H1 (cell line): Measurements from ENCODE around the gene GPR68. TPM values are rescaled to one million over a fixed set of nuclear protein-coding genes. Genes with fewer than 3 reads are reported as not detected.
A peak's percentile ranks its signal among the peaks of the same experiment; 100 is the strongest.

ENCODE experiments used
- CTCF ChIA-PET: fragments of 300-600 bp; sonication (Branson Sonifier 250); formaldehyde crosslinking; loops from one replicate; lab custom pipeline; 2021; ENCODE audit not compliant: partially characterized antibody; lab: Charles Lee
- POLR2A ChIA-PET: fragments of 300-600 bp; sonication (Branson Sonifier 250); formaldehyde crosslinking; loops from one replicate; lab custom pipeline; 2021; ENCODE audit warnings: inconsistent platforms; ENCODE audit not compliant: partially characterized antibody; lab: Charles Lee
- DNase-seq, 2 experiments: peaks; one replicate each; pipeline versions ENCODE4 v3.0.0 to v3.0.0-alpha.2; 2010 to 2022; ENCODE audit warnings: low spot score in 2 of 2, low read depth in 1 of 2, mixed read lengths in 1 of 2
- FAIRE-seq: peaks from 2 replicates; lab custom pipeline; 2011; peaks lifted over from hg19 to GRCh38; lab: Jason Lieb, UNC
- H2AFZ ChIP-seq: 2 replicates; pipeline ENCODE4 v1.8.1; 2012; ENCODE audit warnings: low read length, inconsistent platforms
- H2AK5ac ChIP-seq: 2 replicates; pipeline ENCODE4 v1.6.1; 2013; ENCODE audit warnings: low read depth, low read length
- H2BK120ac ChIP-seq: replicated peaks from 2 replicates; pipeline ENCODE3; 2013; ENCODE audit warnings: low read depth, low read length, inconsistent platforms
- H2BK12ac ChIP-seq: 2 replicates; pipeline ENCODE4 v1.6.1; 2013; ENCODE audit warnings: low read depth, low read length
- H2BK15ac ChIP-seq: 2 replicates; pipeline ENCODE4 v1.6.1; 2013; ENCODE audit warnings: low read length
- H2BK20ac ChIP-seq: 2 replicates; pipeline ENCODE4 v1.6.1; 2013; ENCODE audit warnings: low read length
- H2BK5ac ChIP-seq: 2 replicates; pipeline ENCODE4 v1.6.1; 2013; ENCODE audit warnings: low read depth, low read length
- H3K14ac ChIP-seq: 2 replicates; pipeline ENCODE4 v1.6.1; 2013; ENCODE audit warnings: inconsistent platforms; ENCODE audit not compliant: insufficient read length
- H3K18ac ChIP-seq: 2 replicates; pipeline ENCODE4 v1.6.1; 2013; ENCODE audit warnings: low read length; ENCODE audit errors: extremely low read depth
- H3K23ac ChIP-seq: 2 replicates; pipeline ENCODE4 v1.6.1; 2013; ENCODE audit warnings: inconsistent platforms; ENCODE audit not compliant: insufficient read length
- H3K23me2 ChIP-seq: 2 replicates; pipeline ENCODE4 v1.6.1; 2013; ENCODE audit warnings: low read depth, low read length
- H3K27ac ChIP-seq: 2 replicates; pipeline ENCODE4 v1.6.1; 2011; ENCODE audit warnings: low read depth, low read length, inconsistent platforms
- H3K27me3 ChIP-seq, 4 experiments: replicated peaks in 1 of 4; 1 replicate in 1 of 4; 2 replicates in 3 of 4; pipeline versions ENCODE4 v1.6.1 to v1.8.1; 2011 to 2013; ENCODE audit warnings: low read length in 3 of 4, mild to moderate bottlenecking in 3 of 4, inconsistent platforms in 2 of 4, mixed read lengths in 2 of 4, moderate library complexity in 1 of 4; ENCODE audit not compliant: control insufficient read depth in 3 of 4, insufficient read depth in 3 of 4; ENCODE audit errors: extremely low read depth in 1 of 4
- H3K36me3 ChIP-seq, 4 experiments: 2 replicates each; pipeline versions ENCODE4 v1.6.1 to v1.8.1; 2011 to 2013; ENCODE audit warnings: mild to moderate bottlenecking in 4 of 4, low read length in 3 of 4, moderate library complexity in 2 of 4, control low read depth in 1 of 4, inconsistent platforms in 1 of 4; ENCODE audit not compliant: insufficient read depth in 4 of 4, control insufficient read depth in 2 of 4
- H3K4ac ChIP-seq: replicated peaks from 2 replicates; pipeline ENCODE3; 2013; ENCODE audit warnings: low read length, low read depth, mixed read lengths, inconsistent platforms; ENCODE audit not compliant: insufficient read length
- H3K4me1 ChIP-seq, 4 experiments: replicated peaks in 1 of 4; 1 replicate in 1 of 4; 2 replicates in 3 of 4; pipeline versions ENCODE4 v1.6.1 to v1.8.1; 2011 to 2013; ENCODE audit warnings: low read length in 3 of 4, inconsistent platforms in 2 of 4, mixed read lengths in 1 of 4; ENCODE audit not compliant: insufficient read depth in 4 of 4, control insufficient read depth in 3 of 4
- H3K4me2 ChIP-seq, 2 experiments: 2 replicates each; pipeline versions ENCODE4 v1.6.1 to v1.8.1; 2011 to 2013; ENCODE audit warnings: low read depth in 2 of 2, low read length in 2 of 2, control low read depth in 1 of 2, inconsistent platforms in 1 of 2, mild to moderate bottlenecking in 1 of 2; ENCODE audit not compliant: insufficient read depth in 1 of 2
- H3K4me3 ChIP-seq, 4 experiments: fragments of 200-600, 300-600 bp in 1 of 4; sonication (generic), shearing (Covaris generic), sonication (Bioruptor Twin) in 1 of 4; 2 replicates each; pipeline versions ENCODE4 v1.5.1 to v1.8.1; 2011 to 2016; ENCODE audit warnings: low read length in 4 of 4, low read depth in 3 of 4, control low read depth in 2 of 4, inconsistent platforms in 2 of 4, mild to moderate bottlenecking in 2 of 4, mixed read lengths in 1 of 4, moderate library complexity in 1 of 4; ENCODE audit not compliant: insufficient read depth in 2 of 4; ENCODE audit errors: extremely low read depth in 1 of 4
- H3K56ac ChIP-seq: replicated peaks from 2 replicates; pipeline ENCODE3; 2013; ENCODE audit warnings: low read depth, mild to moderate bottlenecking, mixed read lengths, low read length, inconsistent platforms; ENCODE audit not compliant: insufficient read length
- H3K79me1 ChIP-seq: 2 replicates; pipeline ENCODE4 v1.6.1; 2013; ENCODE audit warnings: low read depth, low read length, control low read depth
- H3K79me2 ChIP-seq, 2 experiments: 2 replicates each; pipeline versions ENCODE4 v1.6.1 to v1.8.1; 2012 to 2013; ENCODE audit warnings: low read length in 2 of 2, mild to moderate bottlenecking in 2 of 2, inconsistent platforms in 1 of 2; ENCODE audit not compliant: insufficient read depth in 2 of 2, control insufficient read depth in 1 of 2
- H3K9ac ChIP-seq, 4 experiments: replicated peaks in 1 of 4; 1 replicate in 1 of 4; 2 replicates in 3 of 4; pipeline versions ENCODE4 v1.6.1 to v1.8.1; 2011 to 2013; ENCODE audit warnings: low read depth in 3 of 4, low read length in 3 of 4, control low read depth in 2 of 4, mild to moderate bottlenecking in 2 of 4, moderate library complexity in 2 of 4, inconsistent platforms in 1 of 4; ENCODE audit errors: extremely low read depth in 1 of 4
- H3K9me3 ChIP-seq, 2 experiments: 2 replicates each; pipeline versions ENCODE4 v1.6.1 to v1.8.1; 2012 to 2013; ENCODE audit warnings: mild to moderate bottlenecking in 2 of 2, moderate library complexity in 2 of 2, control low read depth in 1 of 2, inconsistent platforms in 1 of 2, low read depth in 1 of 2, low read length in 1 of 2, mixed read lengths in 1 of 2; ENCODE audit not compliant: insufficient read depth in 2 of 2
- H4K20me1 ChIP-seq, 2 experiments: replicated peaks in 1 of 2; 2 replicates each; pipeline versions ENCODE3 to v1.8.1; 2011 to 2013; ENCODE audit warnings: inconsistent platforms in 2 of 2, low read length in 2 of 2, mild to moderate bottlenecking in 1 of 2; ENCODE audit not compliant: insufficient read depth in 2 of 2, control insufficient read depth in 1 of 2
- H4K5ac ChIP-seq: 2 replicates; pipeline ENCODE4 v1.6.1; 2013; ENCODE audit warnings: low read length, low read depth, mixed read lengths, inconsistent platforms; ENCODE audit not compliant: insufficient read length
- H4K8ac ChIP-seq: 2 replicates; pipeline ENCODE4 v1.8.0; 2013; ENCODE audit warnings: mild to moderate bottlenecking, moderate library complexity, low read length, inconsistent platforms; ENCODE audit not compliant: insufficient read depth; ENCODE audit errors: extremely low read depth
- H4K91ac ChIP-seq: replicated peaks from 2 replicates; pipeline ENCODE3; 2013; ENCODE audit warnings: low read length, mixed read lengths, inconsistent platforms; ENCODE audit not compliant: insufficient read length
- CBX5 ChIP-seq: fragments of 300-800, 300-1000 bp; sonication (generic); IDR thresholded peaks from 2 replicates; pipeline ENCODE4 v1.7.1; 2016; ENCODE audit warnings: antibody characterized with exemption, low read length, low read depth
- CHD1 ChIP-seq: IDR thresholded peaks from 2 replicates; pipeline ENCODE4 v1.6.1; 2012; ENCODE audit warnings: low read depth, low read length, improper control_type of control experiment
- CREB1 ChIP-seq: IDR thresholded peaks from 2 replicates; pipeline ENCODE4 v1.6.1; 2012; ENCODE audit warnings: inconsistent platforms
- CTBP2 ChIP-seq: IDR thresholded peaks from 2 replicates; pipeline ENCODE4 v1.7.0; 2011; ENCODE audit warnings: borderline replicate concordance, mild to moderate bottlenecking, moderate library complexity, mixed read lengths, low read length; ENCODE audit not compliant: insufficient read depth, insufficient read length
- NRF1 ChIP-seq: IDR thresholded peaks from 2 replicates; pipeline ENCODE4 v1.6.1; 2011; ENCODE audit warnings: mild to moderate bottlenecking, low read depth, low read length, improper control_type of control experiment
- RAD21 ChIP-seq, 2 experiments: IDR thresholded peaks in 1 of 2; conservative IDR thresholded peaks in 1 of 2; 2 replicates each; pipeline ENCODE4 v1.6.1; 2011; ENCODE audit warnings: low read depth in 2 of 2, low read length in 2 of 2, improper control_type of control experiment in 1 of 2, inconsistent platforms in 1 of 2, mild to moderate bottlenecking in 1 of 2, moderate library complexity in 1 of 2
- RFX5 ChIP-seq: IDR thresholded peaks from 2 replicates; pipeline ENCODE4 v1.6.1; 2011; ENCODE audit warnings: low read depth, low read length, improper control_type of control experiment, borderline replicate concordance
- TCF12 ChIP-seq: IDR thresholded peaks from 2 replicates; pipeline ENCODE4 v1.6.1; 2011; ENCODE audit warnings: low read depth, mild to moderate bottlenecking, low read length
- YY1 ChIP-seq: IDR thresholded peaks from 2 replicates; pipeline ENCODE4 v1.6.1; 2011; ENCODE audit warnings: low read depth, mild to moderate bottlenecking, low read length
- WGBS, 2 experiments: shearing (Covaris generic) in 1 of 2; methylation state at CpG; one replicate each; pipeline versions ENCODE4 v1.1.6 to v1.1.7; 2013 to 2015; ENCODE audit warnings: low lambda C conversion rate in 2 of 2, mixed read lengths in 2 of 2, inconsistent platforms in 1 of 2, low coverage in 1 of 2, missing lambda C conversion rate in 1 of 2; ENCODE audit not compliant: insufficient replicate concordance in 2 of 2, insufficient coverage in 1 of 2, insufficient read length in 1 of 2; ENCODE audit errors: extremely low coverage in 1 of 2, missing lambda C conversion rate in 1 of 2; 5-methylcytosine and 5-hydroxymethylcytosine counted together
- polyA plus RNA-seq, 7 experiments: library from polyadenylated mRNA; depleted of rRNA in 3 of 7; stranded (reverse) in 5 of 7; unstranded in 2 of 7; fragments of >200 nt in 5 of 7; fragments of 200-250 nt in 2 of 7; gene quantifications; 1 replicate in 5 of 7; 2 replicates in 1 of 7; 4 replicates in 1 of 7; pipeline versions ENCODE4 v1.2.1 to v1.2.3, GENCODE V29; 2011 to 2013; ENCODE audit warnings: missing spikeins in 2 of 7, mixed read lengths in 2 of 7
- total RNA-seq: library from RNA; stranded (reverse); fragmentation: NEBNext Ultra II Directional; extraction: Animal tissue kit (Norgen Biotek cat#: 25700); gene quantifications from 2 replicates; pipeline ENCODE4 v1.2.1, GENCODE V29; 2021
- TF ChIP-seq, protein P1 (sequence below): IDR thresholded peaks from 2 replicates; pipeline ENCODE4 v1.6.1; 2012; ENCODE audit warnings: low read length, inconsistent platforms

GPR68 gene
- total and polyA plus RNA-seq, 2 of the 8 experiments (the other 6 are each of a cell fraction or from before 2014, with no cell fraction given), result 0.22 to 0.76 TPM

DNA sequence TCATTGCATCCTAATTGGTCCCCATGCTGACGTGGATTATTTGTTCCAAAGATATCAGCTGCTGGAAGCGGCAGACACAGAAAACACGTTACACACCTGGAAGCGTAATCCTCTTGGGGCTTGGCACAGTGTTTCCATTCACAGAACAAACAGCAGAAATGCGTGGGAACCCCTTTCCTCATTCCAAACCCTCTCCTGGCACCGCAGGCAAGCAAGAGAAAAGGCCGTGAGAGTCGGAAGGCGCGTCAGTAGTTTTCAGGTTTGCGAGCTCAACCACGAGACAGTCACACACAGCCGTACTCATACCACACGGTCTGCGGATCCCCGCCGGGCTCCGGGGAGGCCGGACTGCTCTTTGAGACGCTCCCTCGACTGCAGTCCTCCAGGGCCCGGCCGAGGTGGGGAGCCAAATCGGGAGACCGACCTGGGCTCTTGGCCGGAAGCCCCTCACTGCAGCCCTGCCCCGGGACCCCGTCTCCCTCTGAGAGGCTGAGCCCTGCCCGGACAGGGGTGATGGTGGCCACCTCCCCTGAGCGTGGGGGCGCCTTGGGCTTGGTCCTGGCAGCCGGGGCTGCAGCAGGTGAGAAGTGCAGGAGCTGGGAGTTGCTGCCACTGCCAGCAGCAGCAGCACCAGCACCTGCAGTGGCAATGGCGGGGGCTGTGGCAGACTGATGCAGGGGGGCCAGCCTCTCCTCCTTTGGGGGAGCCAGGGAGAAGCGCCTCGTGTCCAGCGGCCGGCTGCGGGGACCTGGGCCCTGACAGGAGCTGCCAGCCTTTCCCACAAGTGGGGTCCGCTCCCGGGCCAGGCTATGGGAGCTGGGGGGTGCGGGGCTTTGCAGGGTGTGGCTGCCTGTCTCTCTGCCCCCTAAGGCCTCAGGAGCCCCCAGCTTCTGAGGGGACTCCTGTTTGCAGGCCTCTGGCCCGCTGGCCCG, 28.1 kb upstream of the GPR68 start:
- POLR2A ChIA-PET, result interaction anchor here (0.8 to 0.9 kb wide), 2 partner anchors 16 to 25 kb away, joined by 3 read pairs; no protein-coding TSS in a partner anchor
- no peak overlapping the region for H3K56ac ChIP-seq
- no peak overlapping the region for H2BK12ac ChIP-seq
- no peaks in the 10 kb centered on the region for H3K79me2 ChIP-seq
- H3K79me1 ChIP-seq, result no peaks in the 10 kb centered on the region
- FAIRE-seq, result no peak
- no peak overlapping the region for H2BK20ac ChIP-seq
- no peak overlapping the region for H3K4ac ChIP-seq
- CTCF ChIA-PET, result interaction anchor here (0.9 to 7.3 kb wide), 10 partner anchors 9 to 96 kb away, joined by 3 to 57 read pairs (median 5); no protein-coding TSS in a partner anchor
- no peak overlapping the region for H3K27ac ChIP-seq
- H4K8ac ChIP-seq, result 0 out of 2 replicates have a peak overlapping the region, but pooled peaks have one; percentile 25
- no peak overlapping the region for H3K14ac ChIP-seq
- H3K23ac ChIP-seq, result no peak overlapping the region
- H3K27me3 ChIP-seq, result no peaks in the 10 kb centered on the region
- H2BK120ac ChIP-seq, result no peak overlapping the region
- H3K9me3 ChIP-seq, result no peaks in the 10 kb centered on the region
- H4K91ac ChIP-seq, result no peak overlapping the region
- no peak overlapping the region for H3K4me2 ChIP-seq
- H2AK5ac ChIP-seq, result no peak overlapping the region
- peaks cover under 1 to 34% (median 19%) of the 10 kb centered on the region in 4 experiments; a peak in 7 of 8 replicates for H3K36me3 ChIP-seq
- H3K4me3 ChIP-seq, result no peak overlapping the region
- H4K5ac ChIP-seq, result no peak overlapping the region
- H2BK15ac ChIP-seq, result no peak overlapping the region
- DNase-seq, result no peak
- no peak overlapping the region for H2BK5ac ChIP-seq
- no peak overlapping the region for H3K18ac ChIP-seq
- WGBS, 2 experiments, result 91% methylated on average over 35 of the region's 43 CpGs; no CpG with 5 or more reads in 1 of the 2 experiments
- peaks cover 2 to 4% of the 10 kb centered on the region in 2 experiments for H4K20me1 ChIP-seq
- no peak overlapping the region for H3K9ac ChIP-seq
- H2AFZ ChIP-seq, result no peak overlapping the region
- H3K4me1 ChIP-seq, result no peaks in the 10 kb centered on the region
- H3K23me2 ChIP-seq, result no peaks in the 10 kb centered on the region
- no peak for TF ChIP-seq CHD1
- no peak for TF ChIP-seq NRF1
- TF ChIP-seq CTBP2, result no peak
- no peak for TF ChIP-seq TCF12
- no peak for TF ChIP-seq RFX5
- no peak for TF ChIP-seq CREB1
- no peak for TF ChIP-seq RAD21 (IDR thresholded peaks at IDR 0.05 in 1 of 2, conservative IDR thresholded peaks at IDR 0.05 in 1 of 2; ENCODE audit: low read depth in 2 of 2, low read length in 2 of 2)
- TF ChIP-seq YY1, result no peak
- TF ChIP-seq, protein P1, sequence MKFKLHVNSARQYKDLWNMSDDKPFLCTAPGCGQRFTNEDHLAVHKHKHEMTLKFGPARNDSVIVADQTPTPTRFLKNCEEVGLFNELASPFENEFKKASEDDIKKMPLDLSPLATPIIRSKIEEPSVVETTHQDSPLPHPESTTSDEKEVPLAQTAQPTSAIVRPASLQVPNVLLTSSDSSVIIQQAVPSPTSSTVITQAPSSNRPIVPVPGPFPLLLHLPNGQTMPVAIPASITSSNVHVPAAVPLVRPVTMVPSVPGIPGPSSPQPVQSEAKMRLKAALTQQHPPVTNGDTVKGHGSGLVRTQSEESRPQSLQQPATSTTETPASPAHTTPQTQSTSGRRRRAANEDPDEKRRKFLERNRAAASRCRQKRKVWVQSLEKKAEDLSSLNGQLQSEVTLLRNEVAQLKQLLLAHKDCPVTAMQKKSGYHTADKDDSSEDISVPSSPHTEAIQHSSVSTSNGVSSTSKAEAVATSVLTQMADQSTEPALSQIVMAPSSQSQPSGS, result no peak
- TF ChIP-seq CBX5, result no peak
